H9 (cell line): ENCODE measurements around the gene PPP1R9A. TPM values are rescaled to one million over a fixed set of nuclear protein-coding genes. Genes with fewer than 3 reads are reported as not detected.

Experiments used
- DNase-seq: peaks from one replicate; pipeline ENCODE4 v3.0.0-alpha.2; 2017
- H2AFZ ChIP-seq: one replicate; pipeline ENCODE4 v1.6.1; 2013; ENCODE audit warnings: mild to moderate bottlenecking, low read length, control low read depth, moderate library complexity
- H2AK5ac ChIP-seq: 2 replicates; pipeline ENCODE4 v1.6.1; 2013; ENCODE audit warnings: low read length, control low read depth, mixed read lengths; ENCODE audit not compliant: insufficient read length
- H2BK120ac ChIP-seq: one replicate; pipeline ENCODE4 v1.6.1; 2013; ENCODE audit warnings: low read depth, mild to moderate bottlenecking, low read length, control low read depth, inconsistent platforms; ENCODE audit not compliant: poor library complexity, severe bottlenecking
- H2BK12ac ChIP-seq: 2 replicates; pipeline ENCODE4 v1.6.1; 2013; ENCODE audit warnings: low read length, control low read depth, mixed read lengths, low read depth; ENCODE audit not compliant: insufficient read length
- H2BK15ac ChIP-seq: 2 replicates; pipeline ENCODE4 v1.6.1; 2013; ENCODE audit warnings: low read depth, low read length, control low read depth
- H2BK20ac ChIP-seq: one replicate; pipeline ENCODE4 v1.6.1; 2013; ENCODE audit warnings: low read depth, mild to moderate bottlenecking, low read length, control low read depth, inconsistent platforms; ENCODE audit not compliant: poor library complexity, severe bottlenecking
- H2BK5ac ChIP-seq: 2 replicates; pipeline ENCODE4 v1.6.1; 2013; ENCODE audit warnings: low read length, control low read depth, mixed read lengths; ENCODE audit not compliant: insufficient read length
- H3K14ac ChIP-seq: 2 replicates; pipeline ENCODE4 v1.6.1; 2013; ENCODE audit warnings: low read length, control low read depth; ENCODE audit not compliant: insufficient read depth
- H3K18ac ChIP-seq: 2 replicates; pipeline ENCODE4 v1.6.1; 2013; ENCODE audit warnings: low read depth, mild to moderate bottlenecking, mixed read lengths, low read length, control low read depth; ENCODE audit not compliant: insufficient read length
- H3K23ac ChIP-seq: 2 replicates; pipeline ENCODE4 v1.6.1; 2013; ENCODE audit warnings: low read length, control low read depth, mixed read lengths, low read depth; ENCODE audit not compliant: insufficient read length
- H3K23me2 ChIP-seq: 2 replicates; pipeline ENCODE4 v1.6.1; 2013; ENCODE audit warnings: low read depth, mild to moderate bottlenecking, mixed read lengths, low read length, control low read depth; ENCODE audit not compliant: insufficient read length, poor library complexity, severe bottlenecking
- H3K27ac ChIP-seq: 2 replicates; pipeline ENCODE4 v1.5.1; 2013; ENCODE audit warnings: low read length, control low read depth, mixed read lengths, low read depth; ENCODE audit not compliant: insufficient read length
- H3K27me3 ChIP-seq: 2 replicates; pipeline ENCODE4 v1.6.1; 2013; ENCODE audit warnings: low read length, control low read depth, inconsistent platforms; ENCODE audit not compliant: insufficient read depth
- H3K4ac ChIP-seq: 2 replicates; pipeline ENCODE4 v1.6.1; 2013; ENCODE audit warnings: low read depth, mild to moderate bottlenecking, control low read depth, inconsistent platforms, low read length, moderate library complexity
- H3K4me1 ChIP-seq: 2 replicates; pipeline ENCODE4 v1.6.1; 2013; ENCODE audit warnings: low read length, control low read depth, inconsistent platforms; ENCODE audit not compliant: insufficient read depth
- H3K4me2 ChIP-seq: 2 replicates; pipeline ENCODE4 v1.6.1; 2013; ENCODE audit warnings: low read length, control low read depth, mixed read lengths; ENCODE audit not compliant: insufficient read length, insufficient read depth
- H3K56ac ChIP-seq: 2 replicates; pipeline ENCODE4 v1.6.1; 2013; ENCODE audit warnings: low read depth, mild to moderate bottlenecking, mixed read lengths, low read length, control low read depth; ENCODE audit not compliant: insufficient read length
- H3K79me1 ChIP-seq: 2 replicates; pipeline ENCODE4 v1.6.1; 2013; ENCODE audit warnings: low read depth, mild to moderate bottlenecking, moderate library complexity, low read length, control low read depth, inconsistent platforms; ENCODE audit not compliant: insufficient read depth, poor library complexity, severe bottlenecking
- H3K79me2 ChIP-seq: 2 replicates; pipeline ENCODE4 v1.6.1; 2013; ENCODE audit warnings: low read length, control low read depth, inconsistent platforms; ENCODE audit not compliant: insufficient read depth
- H3K9ac ChIP-seq: 2 replicates; pipeline ENCODE4 v1.6.1; 2013; ENCODE audit warnings: low read length, control low read depth, mixed read lengths; ENCODE audit not compliant: insufficient read length; ENCODE audit errors: extremely low read depth
- H3K9me3 ChIP-seq: one replicate; pipeline ENCODE4 v1.6.1; 2013; ENCODE audit warnings: low read depth, low read length, inconsistent platforms; ENCODE audit not compliant: control insufficient read depth
- H3T11ph ChIP-seq: one replicate; pipeline ENCODE4 v1.6.1; 2013; ENCODE audit warnings: mild to moderate bottlenecking, low read length, control low read depth, inconsistent platforms
- H4K20me1 ChIP-seq: one replicate; pipeline ENCODE4 v1.6.1; 2013; ENCODE audit not compliant: control insufficient read depth, insufficient read length, insufficient read depth
- H4K5ac ChIP-seq: 2 replicates; pipeline ENCODE4 v1.6.1; 2013; ENCODE audit warnings: low read depth, mild to moderate bottlenecking, mixed read lengths, low read length, control low read depth; ENCODE audit not compliant: insufficient read length
- H4K8ac ChIP-seq: replicated peaks from 2 replicates; pipeline ENCODE4 v1.6.1; 2013; ENCODE audit warnings: low read length, control low read depth, mixed read lengths, low read depth; ENCODE audit not compliant: insufficient read length
- H4K91ac ChIP-seq: 2 replicates; pipeline ENCODE4 v1.6.1; 2013; ENCODE audit warnings: low read depth, mild to moderate bottlenecking, moderate library complexity, mixed read lengths, low read length, control low read depth; ENCODE audit not compliant: insufficient read length
- H3K27ac Mint-ChIP-seq, 3 experiments: 2 replicates in 2 of 3; 3 replicates in 1 of 3; pipeline ENCODE4 v1.8.0; 2020 to 2021; ENCODE audit warnings: mixed read lengths in 3 of 3, mild to moderate bottlenecking in 1 of 3, moderate library complexity in 1 of 3
- H3K27me3 Mint-ChIP-seq: 2 replicates; pipeline ENCODE4 v1.8.0; 2021; ENCODE audit warnings: low read depth, mild to moderate bottlenecking, moderate library complexity, mixed read lengths
- H3K36me3 Mint-ChIP-seq, 3 experiments: 2 replicates in 2 of 3; 3 replicates in 1 of 3; pipeline ENCODE4 v1.8.0; 2020 to 2021; ENCODE audit warnings: low read depth in 3 of 3, mixed read lengths in 3 of 3; ENCODE audit not compliant: insufficient read depth in 1 of 3
- H3K4me1 Mint-ChIP-seq, 2 experiments: 2 replicates each; pipeline ENCODE4 v1.8.0; 2020; ENCODE audit warnings: mixed read lengths in 2 of 2
- H3K4me3 Mint-ChIP-seq, 2 experiments: 2 replicates in 1 of 2; 3 replicates in 1 of 2; pipeline ENCODE4 v1.8.0; 2020 to 2021; ENCODE audit warnings: mild to moderate bottlenecking in 2 of 2, mixed read lengths in 2 of 2, moderate library complexity in 1 of 2
- H3K9me3 Mint-ChIP-seq, 2 experiments: 2 replicates in 1 of 2; 3 replicates in 1 of 2; pipeline ENCODE4 v1.8.0; 2020; ENCODE audit warnings: mild to moderate bottlenecking in 2 of 2, mixed read lengths in 2 of 2, moderate library complexity in 1 of 2
- WGBS: extraction: QIAGEN DNeasy Blood & Tissue Kit; methylation state at CpG from one replicate; pipeline ENCODE4 v1.1.7; 2013; ENCODE audit warnings: missing lambda C conversion rate, low lambda C conversion rate, mixed read lengths; ENCODE audit not compliant: insufficient read length; ENCODE audit errors: extremely low coverage; 5-methylcytosine and 5-hydroxymethylcytosine counted together
- total RNA-seq: library from RNA; stranded (reverse); gene quantifications from 2 replicates; pipeline ENCODE4 v1.2.1, GENCODE V29; 2021
- TF ChIP-seq, protein P1 (sequence below): fragments of 200-600 bp; sonication (generic); conservative IDR thresholded peaks from 3 replicates; pipeline ENCODE4 v1.8.0; 2021; ENCODE audit warnings: antibody characterized with exemption, mild to moderate bottlenecking

PPP1R9A gene
- total RNA-seq, 1 experiment from 2014 or later: 17.0 TPM

- H3K27me3 ChIP-seq: no peaks in the 10 kb centered on the region
- H3K23ac ChIP-seq: no peak overlapping the region
- no peak overlapping the region for H3K27ac Mint-ChIP-seq
- peaks cover 2 to 10% of the 10 kb centered on the region in 2 experiments; a peak in 3 of 4 replicates for H3K4me1 Mint-ChIP-seq
- no peak overlapping the region for H3K4me2 ChIP-seq
- no peak overlapping the region for H3K18ac ChIP-seq
- no peaks in the 10 kb centered on the region; a peak in 1 of 5 replicates for H3K9me3 Mint-ChIP-seq
- no peak overlapping the region for H2BK120ac ChIP-seq
- H2AFZ ChIP-seq: no peak overlapping the region
- no peak overlapping the region for H3T11ph ChIP-seq
- no peak overlapping the region for H3K4ac ChIP-seq
- WGBS: no CpG with 5 or more reads among the region's 2 CpGs
- DNase-seq: no peak
- H3K23me2 ChIP-seq: no peaks in the 10 kb centered on the region
- no peak overlapping the region for H4K8ac ChIP-seq
- H2BK15ac ChIP-seq: no peak overlapping the region
- H3K27ac ChIP-seq: no peak overlapping the region
- no peaks in the 10 kb centered on the region for H3K4me1 ChIP-seq
- H3K9ac ChIP-seq: no peak overlapping the region
- H2BK5ac ChIP-seq: no peak overlapping the region
- H3K56ac ChIP-seq: no peak overlapping the region
- H3K27me3 Mint-ChIP-seq: no peaks in the 10 kb centered on the region; the same call in none of the 2 replicates
- H4K20me1 ChIP-seq: no peaks in the 10 kb centered on the region
- no peaks in the 10 kb centered on the region for H3K9me3 ChIP-seq
- H3K14ac ChIP-seq: no peak overlapping the region
- no peak overlapping the region for H4K5ac ChIP-seq
- no peak overlapping the region for H2BK20ac ChIP-seq
- TF ChIP-seq, protein P1, sequence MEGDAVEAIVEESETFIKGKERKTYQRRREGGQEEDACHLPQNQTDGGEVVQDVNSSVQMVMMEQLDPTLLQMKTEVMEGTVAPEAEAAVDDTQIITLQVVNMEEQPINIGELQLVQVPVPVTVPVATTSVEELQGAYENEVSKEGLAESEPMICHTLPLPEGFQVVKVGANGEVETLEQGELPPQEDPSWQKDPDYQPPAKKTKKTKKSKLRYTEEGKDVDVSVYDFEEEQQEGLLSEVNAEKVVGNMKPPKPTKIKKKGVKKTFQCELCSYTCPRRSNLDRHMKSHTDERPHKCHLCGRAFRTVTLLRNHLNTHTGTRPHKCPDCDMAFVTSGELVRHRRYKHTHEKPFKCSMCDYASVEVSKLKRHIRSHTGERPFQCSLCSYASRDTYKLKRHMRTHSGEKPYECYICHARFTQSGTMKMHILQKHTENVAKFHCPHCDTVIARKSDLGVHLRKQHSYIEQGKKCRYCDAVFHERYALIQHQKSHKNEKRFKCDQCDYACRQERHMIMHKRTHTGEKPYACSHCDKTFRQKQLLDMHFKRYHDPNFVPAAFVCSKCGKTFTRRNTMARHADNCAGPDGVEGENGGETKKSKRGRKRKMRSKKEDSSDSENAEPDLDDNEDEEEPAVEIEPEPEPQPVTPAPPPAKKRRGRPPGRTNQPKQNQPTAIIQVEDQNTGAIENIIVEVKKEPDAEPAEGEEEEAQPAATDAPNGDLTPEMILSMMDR: no peak
- no peaks in the 10 kb centered on the region for H3K36me3 Mint-ChIP-seq
- no peak overlapping the region for H3K4me3 Mint-ChIP-seq
- H2BK12ac ChIP-seq: no peak overlapping the region
- no peak overlapping the region for H2AK5ac ChIP-seq
- H3K79me2 ChIP-seq: no peaks in the 10 kb centered on the region
- no peaks in the 10 kb centered on the region for H3K79me1 ChIP-seq
- H4K91ac ChIP-seq: no peak overlapping the region
These were observed 409.2 kb downstream of the PPP1R9A start for GRCh38 chr7:95316588-95316987.
